HL-60/S4 treated with phorbol 12-myristate 13-acetate at 8.2 ng/mL for 4 days and 3 days (cell line): ENCODE data around the gene ADARB2.

Experiments
- in situ Hi-C: fragments of 300-500 bp; cut with MboI; formaldehyde crosslinking; loops from 2 replicates; pipeline ENCODE4 v1.15.0; 2022; ENCODE audit warnings: low sequenced_read_pairs

The ADARB2 gene

GRCh38 chr10:1687190-1687589, 50.1 kb downstream of the ADARB2 start:
- in situ Hi-C loops = no loop called here

- in situ Hi-C loops = no loop called here
Observed at GRCh38 chr10:1686491-1686749, 50.9 kb downstream of the ADARB2 start.

- in situ Hi-C loops = no loop called here
Observed at GRCh38 chr10:1685699-1686490, 51.4 kb downstream of the ADARB2 start.

GRCh38 chr10:1684991-1685390, 52.3 kb downstream of the ADARB2 start:
- in situ Hi-C loops = no loop called here

GRCh38 chr10:1683649-1684048, 53.7 kb downstream of the ADARB2 start:
- in situ Hi-C loops = no loop called here

GRCh38 chr10:1679821-1680650, 57.3 kb downstream of the ADARB2 start:
- in situ Hi-C loops = no loop called here

GRCh38 chr10:1678084-1678483, 59.2 kb downstream of the ADARB2 start:
- in situ Hi-C loops = no loop called here

- in situ Hi-C loops = no loop called here
Observed at GRCh38 chr10:1677307-1677939, 59.9 kb downstream of the ADARB2 start.

- in situ Hi-C loops = no loop called here
Observed at GRCh38 chr10:1674501-1674900, 62.8 kb downstream of the ADARB2 start.

- in situ Hi-C loops = no loop called here
Observed at GRCh38 chr10:1673568-1674345, 63.6 kb downstream of the ADARB2 start.

- in situ Hi-C loops = no loop called here
Observed at GRCh38 chr10:1672001-1672781, 65.1 kb downstream of the ADARB2 start.

GRCh38 chr10:1671366-1672000, 65.8 kb downstream of the ADARB2 start:
- in situ Hi-C loops = no loop called here

GRCh38 chr10:1670541-1671365, 66.6 kb downstream of the ADARB2 start:
- in situ Hi-C loops = no loop called here

- in situ Hi-C loops = no loop called here
Observed at GRCh38 chr10:1669433-1669832, 67.9 kb downstream of the ADARB2 start.

GRCh38 chr10:1668399-1668798, 68.9 kb downstream of the ADARB2 start:
- in situ Hi-C loops = no loop called here

- in situ Hi-C loops = no loop called here
Observed at GRCh38 chr10:1667392-1667791, 69.9 kb downstream of the ADARB2 start.

GRCh38 chr10:1666147-1666546, 71.2 kb downstream of the ADARB2 start:
- in situ Hi-C loops = no loop called here

- in situ Hi-C loops = no loop called here
Observed at GRCh38 chr10:1665681-1666080, 71.6 kb downstream of the ADARB2 start.

GRCh38 chr10:1665021-1665661, 72.2 kb downstream of the ADARB2 start:
- in situ Hi-C loops = no loop called here
